Activated CD8-positive, alpha-beta memory T cell treated with anti-CD3 and anti-CD28 coated beads, Interleukin-2, amount 50 U/mL, for 1 hour (primary cell): ENCODE results near the gene ALDH9A1.
"Not testable (repeated sequence)": the region's sequence is repeated elsewhere in the genome, so short reads cannot be mapped to it uniquely, and the experiment has no call there.

Source experiments
- DNase-seq: peaks from one replicate; pipeline ENCODE4 v3.0.0-alpha.2; 2020; ENCODE audit errors: extremely low read depth

Gene ALDH9A1

GRCh38 chr1:165645654-165646366, 52.6 kb downstream of the ALDH9A1 start:
- no peak for DNase-seq

GRCh38 chr1:165644064-165644735, 54.2 kb downstream of the ALDH9A1 start:
- DNase-seq = no peak

- DNase-seq = no peak
Observed at GRCh38 chr1:165641231-165641987, 57.0 kb downstream of the ALDH9A1 start.

GRCh38 chr1:165639821-165640623, 58.3 kb downstream of the ALDH9A1 start:
- DNase-seq = no peak

GRCh38 chr1:165638211-165638610, 60.2 kb downstream of the ALDH9A1 start:
- DNase-seq = not testable (repeated sequence)

- DNase-seq = no peak
Observed at GRCh38 chr1:165637427-165637826, 60.9 kb downstream of the ALDH9A1 start.

GRCh38 chr1:165635823-165636222, 62.5 kb downstream of the ALDH9A1 start:
- DNase-seq = no peak

- DNase-seq = no peak
Observed at GRCh38 chr1:165635329-165635728, 63.0 kb downstream of the ALDH9A1 start.

GRCh38 chr1:165634154-165634921, 64.0 kb downstream of the ALDH9A1 start:
- DNase-seq = no peak

GRCh38 chr1:165633614-165634013, 64.7 kb downstream of the ALDH9A1 start:
- DNase-seq = no peak

- DNase-seq = no peak
Observed at GRCh38 chr1:165632491-165632890, 65.9 kb downstream of the ALDH9A1 start.

GRCh38 chr1:165632152-165632469, 66.3 kb downstream of the ALDH9A1 start:
- no peak for DNase-seq

GRCh38 chr1:165631342-165632151, 66.8 kb downstream of the ALDH9A1 start:
- DNase-seq = no peak

GRCh38 chr1:165630629-165631341, 67.6 kb downstream of the ALDH9A1 start, which contains the start of gene MGST3:
TSS of gene MGST3 (plus strand) at chr1:165631234. CDS start at chr1:165649848, 18,614 bp downstream.
- DNase-seq = peak; percentile 86

- no peak for DNase-seq
Observed at GRCh38 chr1:165629848-165630628, 68.3 kb downstream of the ALDH9A1 start.

GRCh38 chr1:165629151-165629550, 69.2 kb downstream of the ALDH9A1 start:
- no peak for DNase-seq

GRCh38 chr1:165628147-165628822, 70.1 kb downstream of the ALDH9A1 start:
- DNase-seq = no peak

GRCh38 chr1:165624441-165624840, 73.9 kb downstream of the ALDH9A1 start:
- DNase-seq = no peak
